ENCODE measurements around the gene ZNF581. TPM values are rescaled to one million over a fixed set of nuclear protein-coding genes. Genes with fewer than 3 reads are reported as not detected.

ZNF581 gene
- polyA plus RNA-seq, 4 donors: 15.9 to 29.2 (median 23.3) TPM

DNA sequence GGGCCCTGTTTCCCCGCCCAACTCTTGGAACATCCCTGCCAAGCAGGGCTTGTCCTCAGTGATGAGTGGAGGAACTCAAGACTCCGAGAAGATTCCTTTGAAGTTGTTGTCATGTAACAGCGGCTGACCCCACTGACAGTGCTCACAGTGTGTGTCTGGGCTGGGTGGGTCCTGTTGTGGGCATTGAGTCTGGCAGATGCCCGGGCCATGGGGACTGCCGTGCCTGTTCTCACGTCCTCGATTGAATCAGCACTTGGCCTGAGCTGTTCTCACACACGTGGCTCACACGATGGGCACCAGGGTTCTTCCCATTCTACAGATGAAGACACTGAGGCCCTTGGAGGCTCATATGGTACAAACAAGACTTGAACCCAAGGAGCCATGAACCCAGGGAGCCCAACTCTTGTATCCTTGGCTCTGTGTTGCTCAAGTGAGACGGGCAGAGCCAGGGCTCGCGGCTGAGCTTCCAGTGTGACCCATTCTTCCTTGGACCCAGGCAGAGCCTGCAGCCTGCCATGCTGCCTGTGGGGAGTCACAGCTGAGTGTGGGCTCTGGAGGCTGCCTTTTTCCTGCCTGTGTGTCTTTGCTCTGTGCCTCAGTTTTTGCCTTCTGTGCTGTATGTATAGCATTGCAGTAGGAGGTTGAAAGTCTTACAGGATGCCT is 23.0 kb downstream of the ZNF581 start:
- Histone ChIP-seq H3K27ac (ENCODE audit: low read depth in 1 of 3, low read length in 2 of 3) (peak overlapping the region in 2 of 3 donors; percentile 67 to 73), H3K36me3 (ENCODE audit: control insufficient read depth in 3 of 3, insufficient read depth in 2 of 3, low read depth in 1 of 3, low read length in 3 of 3) (peaks cover 44 to 95% (median 52%) of the 10 kb centered on the region in 3 donors), H3K27me3 (ENCODE audit: control insufficient read depth in 3 of 3, insufficient read depth in 3 of 3, low read length in 3 of 3) (no peaks in the 10 kb centered on the region), H3K9me3 (ENCODE audit: control insufficient read depth in 2 of 2, insufficient read depth in 1 of 2, low read depth in 1 of 2, low read length in 1 of 2) (no peaks in the 10 kb centered on the region), H3K4me1 (ENCODE audit: control insufficient read depth in 3 of 3, insufficient read depth in 2 of 3, low read depth in 1 of 3, low read length in 2 of 3) (peaks cover 2 to 26% (median 6%) of the 10 kb centered on the region in 3 donors), H3K4me3 (ENCODE audit: low read depth in 1 of 3, low read length in 3 of 3) (no peak overlapping the region)
- WGBS, 3 donors: 81 to 86% (median 85%) methylated on average over 12 of the region's 12 CpGs
- FAIRE-seq (no peak), DNase-seq (no peak)

DNA sequence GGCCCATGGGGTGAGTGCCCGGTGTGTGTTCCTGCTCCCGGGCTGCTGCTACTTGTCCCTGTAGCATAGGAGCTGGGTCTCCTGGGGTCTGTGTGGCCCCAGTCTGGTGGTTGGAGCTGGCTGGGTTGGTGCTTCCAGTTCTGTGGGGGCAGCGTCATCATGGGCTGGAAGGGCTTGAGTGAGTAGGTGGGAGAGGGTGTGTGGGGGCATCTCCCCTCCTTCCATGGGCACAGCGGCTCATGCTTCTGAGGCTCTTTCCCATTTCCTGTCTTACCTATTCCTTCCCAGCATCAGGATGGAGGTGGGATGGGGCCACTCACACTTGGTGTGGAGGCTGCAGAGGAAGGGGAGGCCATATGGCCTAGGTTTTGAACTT is 23.5 kb downstream of the ZNF581 start:
- H3K4me1 ChIP-seq (ENCODE audit: control insufficient read depth in 3 of 3, insufficient read depth in 2 of 3, low read depth in 1 of 3, low read length in 2 of 3): peaks cover 2 to 26% (median 6%) of the 10 kb centered on the region in 3 donors

DNA sequence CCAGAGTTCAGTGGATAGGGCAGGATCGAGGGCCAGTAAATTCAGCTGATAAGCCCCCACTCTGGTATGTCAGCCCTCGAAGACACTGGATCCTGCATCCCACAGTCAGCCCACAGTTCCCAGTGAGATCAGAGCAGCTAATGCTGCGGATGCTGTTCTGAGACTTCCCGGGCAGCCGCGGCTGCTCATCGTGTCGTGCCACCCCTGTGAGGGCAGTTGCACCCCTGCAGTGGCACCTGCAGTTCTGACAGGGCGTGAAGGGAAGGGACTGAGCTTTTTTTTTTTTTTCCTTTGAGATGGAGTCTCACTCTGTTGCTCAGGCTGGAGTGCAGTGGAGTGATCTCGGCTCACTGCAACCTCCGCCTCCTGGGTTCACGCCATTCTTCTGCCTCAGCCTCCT is 24.1 kb downstream of the ZNF581 start:
- no peak for FAIRE-seq
- Histone ChIP-seq H3K4me3 (ENCODE audit: low read depth in 1 of 3, low read length in 3 of 3) (no peak overlapping the region), H3K9me3 (ENCODE audit: control insufficient read depth in 2 of 2, insufficient read depth in 1 of 2, low read depth in 1 of 2, low read length in 1 of 2) (no peaks in the 10 kb centered on the region), H3K27me3 (ENCODE audit: control insufficient read depth in 3 of 3, insufficient read depth in 3 of 3, low read length in 3 of 3) (no peaks in the 10 kb centered on the region), H3K4me1 (ENCODE audit: control insufficient read depth in 3 of 3, insufficient read depth in 2 of 3, low read depth in 1 of 3, low read length in 2 of 3) (peaks cover 2 to 26% (median 6%) of the 10 kb centered on the region in 3 donors), H3K36me3 (ENCODE audit: control insufficient read depth in 3 of 3, insufficient read depth in 2 of 3, low read depth in 1 of 3, low read length in 3 of 3) (peaks cover 39 to 91% (median 47%) of the 10 kb centered on the region in 3 donors), H3K27ac (ENCODE audit: low read depth in 1 of 3, low read length in 2 of 3) (peak overlapping the region; percentile 46 to 73 (median 67))
- 21 to 71% (median 47%) methylated on average over 12 of the region's 12 CpGs for WGBS, 3 donors
- DNase-seq: no peak

More for the DNA sequence above, 23.5 kb downstream of the ZNF581 start:
- 78 to 96% (median 93%) methylated on average over 4 of the region's 4 CpGs for WGBS, 3 donors
- Histone ChIP-seq H3K27ac (ENCODE audit: low read depth in 1 of 3, low read length in 2 of 3) (peak overlapping the region; percentile 46 to 73 (median 67)), H3K36me3 (ENCODE audit: control insufficient read depth in 3 of 3, insufficient read depth in 2 of 3, low read depth in 1 of 3, low read length in 3 of 3) (peaks cover 40 to 93% (median 47%) of the 10 kb centered on the region in 3 donors), H3K27me3 (ENCODE audit: control insufficient read depth in 3 of 3, insufficient read depth in 3 of 3, low read length in 3 of 3) (no peaks in the 10 kb centered on the region), H3K9me3 (ENCODE audit: control insufficient read depth in 2 of 2, insufficient read depth in 1 of 2, low read depth in 1 of 2, low read length in 1 of 2) (no peaks in the 10 kb centered on the region), H3K4me3 (ENCODE audit: low read depth in 1 of 3, low read length in 3 of 3) (no peak overlapping the region)
- DNase-seq: no peak
- FAIRE-seq: no peak

DNA sequence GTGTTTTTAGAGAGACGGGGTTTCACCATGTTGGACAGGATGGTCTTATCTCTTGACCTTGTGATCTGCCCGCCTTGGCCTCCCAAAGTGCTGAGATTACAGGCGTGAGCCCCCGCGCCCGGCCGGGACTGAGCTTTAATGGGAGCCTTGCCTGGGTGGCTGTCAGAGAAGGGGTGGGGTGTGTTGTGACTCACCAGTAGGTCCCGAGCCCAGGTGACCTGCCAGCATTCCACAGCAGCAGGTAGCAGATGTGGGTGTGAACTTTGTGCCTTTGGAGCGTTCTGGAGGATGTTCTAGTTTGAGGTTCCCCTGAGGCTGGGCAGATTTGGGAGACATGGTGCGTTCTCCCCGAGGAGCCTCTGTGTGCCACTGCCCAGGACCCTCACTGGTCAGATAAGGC is 24.5 kb downstream of the ZNF581 start:
- no peak for FAIRE-seq
- peaks cover 2 to 26% (median 6%) of the 10 kb centered on the region in 3 donors for H3K4me1 ChIP-seq (ENCODE audit: control insufficient read depth in 3 of 3, insufficient read depth in 2 of 3, low read depth in 1 of 3, low read length in 2 of 3)
- H3K36me3 ChIP-seq (ENCODE audit: control insufficient read depth in 3 of 3, insufficient read depth in 2 of 3, low read depth in 1 of 3, low read length in 3 of 3): peaks cover 35 to 89% (median 43%) of the 10 kb centered on the region in 3 donors
- peak overlapping the region; percentile 46 to 74 (median 67) for H3K27ac ChIP-seq (ENCODE audit: low read depth in 1 of 3, low read length in 2 of 3)
- no peaks in the 10 kb centered on the region for H3K9me3 ChIP-seq (ENCODE audit: control insufficient read depth in 2 of 2, insufficient read depth in 1 of 2, low read depth in 1 of 2, low read length in 1 of 2)
- no peaks in the 10 kb centered on the region for H3K27me3 ChIP-seq (ENCODE audit: control insufficient read depth in 3 of 3, insufficient read depth in 3 of 3, low read length in 3 of 3)
- H3K4me3 ChIP-seq (ENCODE audit: low read depth in 1 of 3, low read length in 3 of 3): no peak overlapping the region
- WGBS, 3 donors: 17 to 63% (median 32%) methylated on average over 11 of the region's 11 CpGs
- DNase-seq: peak; percentile 81 to 93

DNA sequence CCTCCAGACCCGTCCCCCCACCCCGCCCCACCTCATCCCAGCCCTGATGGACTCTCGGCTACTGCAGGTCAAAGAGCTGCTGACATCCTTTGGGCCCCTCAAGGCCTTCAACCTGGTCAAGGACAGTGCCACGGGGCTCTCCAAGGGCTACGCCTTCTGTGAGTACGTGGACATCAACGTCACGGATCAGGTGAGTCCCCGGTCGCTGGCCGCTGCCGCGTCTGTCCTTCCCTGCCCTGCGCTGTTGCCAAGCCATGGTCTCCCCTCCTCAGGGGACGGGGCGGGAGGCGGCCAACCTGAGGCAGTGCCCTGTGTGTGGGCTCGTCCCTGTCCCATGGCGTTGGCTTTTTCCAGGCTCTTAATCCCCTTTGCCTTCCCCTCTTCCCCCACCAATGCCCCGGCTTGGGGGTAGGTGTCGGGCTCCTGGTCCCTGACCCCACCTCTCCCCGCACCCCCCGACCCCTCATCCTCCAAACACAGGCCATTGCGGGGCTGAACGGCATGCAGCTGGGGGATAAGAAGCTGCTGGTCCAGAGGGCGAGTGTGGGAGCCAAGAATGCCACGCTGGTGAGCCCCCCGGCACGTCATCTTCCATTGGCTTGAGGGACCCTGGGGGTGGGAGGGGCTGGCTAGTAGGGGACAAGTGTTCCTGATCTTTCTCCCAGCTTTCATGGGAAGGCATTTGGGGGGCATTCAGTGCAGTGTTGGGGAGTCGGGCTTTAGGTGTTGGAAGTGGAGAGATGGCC is 25.3 kb downstream of the ZNF581 start:
- peaks cover 27 to 88% (median 38%) of the 10 kb centered on the region in 3 donors for H3K36me3 ChIP-seq (ENCODE audit: control insufficient read depth in 3 of 3, insufficient read depth in 2 of 3, low read depth in 1 of 3, low read length in 3 of 3)
- peaks cover 2 to 26% (median 6%) of the 10 kb centered on the region in 3 donors for H3K4me1 ChIP-seq (ENCODE audit: control insufficient read depth in 3 of 3, insufficient read depth in 2 of 3, low read depth in 1 of 3, low read length in 2 of 3)
- DNase-seq: no peak
- H3K27ac ChIP-seq (ENCODE audit: low read depth in 1 of 3, low read length in 2 of 3): peak overlapping the region in 1 of 3 donors; percentile 74
- FAIRE-seq: no peak
- 80 to 89% (median 89%) methylated on average over 30 of the region's 30 CpGs for WGBS, 3 donors
- H3K27me3 ChIP-seq (ENCODE audit: control insufficient read depth in 3 of 3, insufficient read depth in 3 of 3, low read length in 3 of 3): no peaks in the 10 kb centered on the region
- H3K9me3 ChIP-seq (ENCODE audit: control insufficient read depth in 2 of 2, insufficient read depth in 1 of 2, low read depth in 1 of 2, low read length in 1 of 2): no peaks in the 10 kb centered on the region
- no peak overlapping the region for H3K4me3 ChIP-seq (ENCODE audit: low read depth in 1 of 3, low read length in 3 of 3)

DNA sequence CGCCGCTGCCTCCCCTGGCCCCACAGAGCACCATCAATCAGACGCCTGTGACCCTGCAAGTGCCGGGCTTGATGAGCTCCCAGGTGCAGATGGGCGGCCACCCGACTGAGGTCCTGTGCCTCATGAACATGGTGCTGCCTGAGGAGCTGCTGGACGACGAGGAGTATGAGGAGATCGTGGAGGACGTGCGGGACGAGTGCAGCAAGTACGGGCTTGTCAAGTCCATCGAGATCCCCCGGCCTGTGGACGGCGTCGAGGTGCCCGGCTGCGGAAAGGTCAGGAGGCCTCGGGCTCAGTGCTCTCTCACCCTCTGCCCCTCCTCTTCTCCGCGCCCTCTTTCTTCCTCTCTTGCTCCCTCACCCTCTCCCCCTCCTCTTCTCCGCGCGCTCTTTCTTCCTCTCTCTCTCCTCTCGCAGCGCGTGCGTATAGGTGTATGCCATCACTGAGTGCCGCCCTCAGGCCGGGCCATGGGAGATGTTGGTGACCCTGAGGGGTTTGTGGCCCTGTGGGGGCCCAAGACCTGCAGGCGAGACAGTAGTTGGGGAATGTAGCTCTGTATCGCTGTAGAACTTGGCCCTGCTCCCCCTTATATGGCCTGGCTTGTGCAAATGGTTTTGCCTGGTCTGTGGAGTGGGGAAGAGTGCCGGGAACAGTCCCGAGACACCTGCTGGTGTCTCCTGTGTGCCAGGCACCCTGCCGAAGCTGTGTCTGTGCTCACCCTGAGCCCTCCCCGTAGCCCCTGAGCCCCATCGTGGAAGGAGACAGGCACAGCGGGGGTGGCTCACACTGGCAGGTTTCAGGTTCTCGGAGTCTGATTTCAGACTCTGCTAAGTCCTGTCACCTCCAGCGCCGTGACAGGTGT is 26.2 kb downstream of the ZNF581 start:
- no peak for FAIRE-seq
- WGBS, 3 donors: 85 to 88% (median 87%) methylated on average over 40 to 43 of the region's 43 CpGs
- H3K4me1 ChIP-seq (ENCODE audit: control insufficient read depth in 3 of 3, insufficient read depth in 2 of 3, low read depth in 1 of 3, low read length in 2 of 3): peaks cover 2 to 29% (median 6%) of the 10 kb centered on the region in 3 donors

DNA sequence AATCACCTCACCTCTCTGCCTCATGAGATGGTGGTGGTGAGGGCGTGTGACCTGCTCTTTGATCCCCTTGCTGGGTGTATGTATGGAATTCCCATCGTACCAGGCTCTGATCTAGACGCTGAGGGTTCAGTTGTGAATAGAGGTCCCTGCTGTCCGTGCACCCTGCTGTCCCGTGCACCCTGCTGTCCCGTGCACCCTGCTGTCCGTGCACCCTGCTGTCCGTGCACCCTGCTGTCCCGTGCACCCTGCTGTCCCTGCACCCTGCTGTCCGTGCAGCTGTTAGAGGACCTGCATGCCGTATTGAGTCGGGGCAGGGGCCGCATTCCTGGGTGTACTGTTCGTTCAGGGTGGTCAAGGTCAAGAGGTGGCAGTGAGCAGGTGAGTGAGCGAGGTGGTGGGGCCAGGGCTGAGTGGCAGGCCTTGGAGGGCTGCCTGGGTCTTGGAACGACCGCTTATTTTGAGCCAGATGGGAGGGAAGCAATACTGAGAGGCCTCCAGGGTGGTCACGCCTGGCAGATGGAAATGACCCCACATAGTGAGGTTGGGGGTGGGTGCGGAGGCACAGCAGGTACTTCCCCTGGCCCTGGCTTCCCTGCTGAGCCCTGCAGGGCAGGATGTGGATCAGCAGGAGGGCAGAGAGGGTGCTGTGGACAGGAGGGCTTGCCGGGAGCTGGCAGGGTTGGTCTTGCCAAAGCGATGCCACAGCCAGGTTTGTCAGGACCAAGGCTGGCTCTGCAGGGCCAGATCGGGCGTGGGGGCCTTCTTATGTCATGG is 27.0 kb downstream of the ZNF581 start:
- Histone ChIP-seq H3K9me3 (ENCODE audit: control insufficient read depth in 2 of 2, insufficient read depth in 1 of 2, low read depth in 1 of 2, low read length in 1 of 2) (no peaks in the 10 kb centered on the region), H3K4me3 (ENCODE audit: low read depth in 1 of 3, low read length in 3 of 3) (no peak overlapping the region), H3K27ac (ENCODE audit: low read depth in 1 of 3, low read length in 2 of 3) (no peak overlapping the region), H3K27me3 (ENCODE audit: control insufficient read depth in 3 of 3, insufficient read depth in 3 of 3, low read length in 3 of 3) (no peaks in the 10 kb centered on the region), H3K4me1 (ENCODE audit: control insufficient read depth in 3 of 3, insufficient read depth in 2 of 3, low read depth in 1 of 3, low read length in 2 of 3) (peaks cover 2 to 29% (median 6%) of the 10 kb centered on the region in 3 donors), H3K36me3 (ENCODE audit: control insufficient read depth in 3 of 3, insufficient read depth in 2 of 3, low read depth in 1 of 3, low read length in 3 of 3) (peaks cover 30 to 79% (median 33%) of the 10 kb centered on the region in 3 donors)
- DNase-seq (no peak), FAIRE-seq (no peak)
- 71 to 77% (median 74%) methylated on average over 23 of the region's 23 CpGs for WGBS, 3 donors

More for the DNA sequence above, 26.2 kb downstream of the ZNF581 start:
- Histone ChIP-seq H3K27me3 (ENCODE audit: control insufficient read depth in 3 of 3, insufficient read depth in 3 of 3, low read length in 3 of 3) (no peaks in the 10 kb centered on the region), H3K4me3 (ENCODE audit: low read depth in 1 of 3, low read length in 3 of 3) (no peak overlapping the region), H3K27ac (ENCODE audit: low read depth in 1 of 3, low read length in 2 of 3) (peak overlapping the region in 1 of 3 donors; percentile 12), H3K9me3 (ENCODE audit: control insufficient read depth in 2 of 2, insufficient read depth in 1 of 2, low read depth in 1 of 2, low read length in 1 of 2) (no peaks in the 10 kb centered on the region), H3K36me3 (ENCODE audit: control insufficient read depth in 3 of 3, insufficient read depth in 2 of 3, low read depth in 1 of 3, low read length in 3 of 3) (peaks cover 30 to 86% (median 33%) of the 10 kb centered on the region in 3 donors)
- no peak for DNase-seq

Measured in small intestine (tissue), 7 donors.